Liver (tissue), 9 donors: ENCODE data around the gene RFNG. TPM values are rescaled to one million over a fixed set of nuclear protein-coding genes. Genes with fewer than 3 reads are reported as not detected.

ENCODE experiments used
- DNase-seq: peaks from one replicate; pipeline ENCODE4 v3.0.0-alpha.2; 2017; ENCODE audit warnings: low spot score
- H3K27ac ChIP-seq, 2 donors: one replicate each; pipeline ENCODE4 v1.7.0; 2013; ENCODE audit warnings: inconsistent platforms in 2 of 2, low read length in 2 of 2, control low read depth in 1 of 2, low read depth in 1 of 2, mild to moderate bottlenecking in 1 of 2
- H3K27me3 ChIP-seq, 4 donors: one replicate each; pipeline versions ENCODE4 v1.6.1 to v1.7.0; 2013; ENCODE audit warnings: low read length in 3 of 4, inconsistent platforms in 1 of 4, mild to moderate bottlenecking in 1 of 4, moderate library complexity in 1 of 4; ENCODE audit not compliant: control insufficient read depth in 4 of 4, insufficient read depth in 4 of 4
- H3K36me3 ChIP-seq, 4 donors: one replicate each; pipeline versions ENCODE4 v1.6.1 to v1.7.0; 2013; ENCODE audit warnings: low read length in 3 of 4, mild to moderate bottlenecking in 3 of 4, low read depth in 1 of 4, moderate library complexity in 1 of 4; ENCODE audit not compliant: control insufficient read depth in 4 of 4, insufficient read depth in 3 of 4
- H3K4me1 ChIP-seq, 4 donors: one replicate each; pipeline versions ENCODE4 v1.6.1 to v1.7.0; 2013; ENCODE audit warnings: low read length in 3 of 4, mild to moderate bottlenecking in 3 of 4, moderate library complexity in 1 of 4; ENCODE audit not compliant: control insufficient read depth in 4 of 4, insufficient read depth in 4 of 4
- H3K4me3 ChIP-seq, 3 donors: one replicate each; pipeline versions ENCODE4 v1.6.1 to v1.7.0; 2013; ENCODE audit warnings: low read length in 3 of 3, control low read depth in 1 of 3, low read depth in 1 of 3, mild to moderate bottlenecking in 1 of 3
- H3K9ac ChIP-seq, 2 donors: one replicate each; pipeline ENCODE4 v1.7.0; 2013; ENCODE audit warnings: low read length in 2 of 2, mild to moderate bottlenecking in 2 of 2, moderate library complexity in 2 of 2, control low read depth in 1 of 2, low read depth in 1 of 2
- H3K9me3 ChIP-seq, 4 donors: one replicate each; pipeline versions ENCODE4 v1.6.1 to v1.7.0; 2013; ENCODE audit warnings: low read length in 3 of 4; ENCODE audit not compliant: control insufficient read depth in 4 of 4
- EGR1 ChIP-seq, 2 donors: IDR thresholded peaks; 2 replicates each; pipeline ENCODE4 v1.6.1; 2016 to 2018; ENCODE audit warnings: antibody characterized with exemption in 2 of 2, low read depth in 2 of 2
- FOXA1 ChIP-seq: IDR thresholded peaks from 2 replicates; pipeline ENCODE4 v1.6.1; 2016; ENCODE audit warnings: antibody characterized with exemption
- FOXA2 ChIP-seq: IDR thresholded peaks from 2 replicates; pipeline ENCODE4 v1.6.1; 2016; ENCODE audit warnings: antibody characterized with exemption
- GABPA ChIP-seq, 2 donors: IDR thresholded peaks in 1 of 2; conservative IDR thresholded peaks in 1 of 2; 2 replicates each; pipeline ENCODE4 v1.6.1; 2016; ENCODE audit warnings: antibody characterized with exemption in 2 of 2, mild to moderate bottlenecking in 1 of 2, moderate library complexity in 1 of 2
- HNF4A ChIP-seq, 2 donors: conservative IDR thresholded peaks; 2 replicates each; pipeline ENCODE4 v1.6.1; 2016; ENCODE audit warnings: antibody characterized with exemption in 2 of 2, mild to moderate bottlenecking in 2 of 2
- HNF4G ChIP-seq: IDR thresholded peaks from 2 replicates; pipeline ENCODE4 v1.6.1; 2016; ENCODE audit warnings: antibody characterized with exemption
- JUND ChIP-seq, 2 donors: IDR thresholded peaks; 2 replicates each; pipeline ENCODE4 v1.6.1; 2016; ENCODE audit warnings: antibody characterized with exemption in 2 of 2
- NR2F2 ChIP-seq: IDR thresholded peaks from 2 replicates; pipeline ENCODE4 v1.6.1; 2016; ENCODE audit warnings: antibody characterized with exemption
- RAD21 ChIP-seq, 2 donors: IDR thresholded peaks; 2 replicates each; pipeline ENCODE4 v1.6.1; 2016; ENCODE audit warnings: antibody characterized with exemption in 2 of 2, mild to moderate bottlenecking in 2 of 2
- RXRA ChIP-seq, 2 donors: IDR thresholded peaks; 2 replicates each; pipeline ENCODE4 v1.6.1; 2017 to 2018; ENCODE audit warnings: antibody characterized with exemption in 2 of 2, mild to moderate bottlenecking in 1 of 2
- SP1 ChIP-seq: IDR thresholded peaks from 2 replicates; pipeline ENCODE4 v1.6.1; 2018; ENCODE audit warnings: antibody characterized with exemption, mild to moderate bottlenecking
- TAF1 ChIP-seq: conservative IDR thresholded peaks from 2 replicates; pipeline ENCODE4 v1.6.1; 2016; ENCODE audit warnings: antibody characterized with exemption, mild to moderate bottlenecking
- YY1 ChIP-seq: IDR thresholded peaks from 2 replicates; pipeline ENCODE4 v1.6.1; 2016; ENCODE audit warnings: antibody characterized with exemption, mild to moderate bottlenecking
- WGBS: extraction: QIAGEN DNeasy Blood & Tissue Kit; methylation state at CpG from one replicate; pipeline ENCODE4 v1.1.7; 2013; 5-methylcytosine and 5-hydroxymethylcytosine counted together
- polyA plus RNA-seq, 2 donors: library from polyadenylated mRNA; stranded (reverse) in 1 of 2; unstranded in 1 of 2; fragments of 200-250 nt in 1 of 2; fragments of >200 nt in 1 of 2; fragmentation: Nextera tagmentation in 1 of 2; extraction: Ambion mirVana in 1 of 2; gene quantifications; one replicate each; pipeline versions ENCODE4 v1.2.1 to v1.2.3, GENCODE V29; 2013 to 2015
- total RNA-seq, 2 donors: library from RNA; depleted of rRNA; stranded (reverse); fragments of >200 nt; gene quantifications; one replicate each; pipeline ENCODE4 v1.2.3, GENCODE V29; 2014
- TF ChIP-seq, protein P1 (sequence below): IDR thresholded peaks from 2 replicates; pipeline ENCODE4 v1.6.1; 2016; ENCODE audit warnings: antibody characterized with exemption
- TF ChIP-seq, protein P2 (sequence below): fragments of 150-350 bp; IDR thresholded peaks from 2 replicates; pipeline ENCODE4 v1.5.1; 2017; ENCODE audit warnings: improper control_type of control experiment, low read depth, low read length; ENCODE audit not compliant: missing input control
- TF ChIP-seq, protein P3 (sequence below): IDR thresholded peaks from 2 replicates; pipeline ENCODE4 v1.6.1; 2016; ENCODE audit warnings: antibody characterized with exemption, mild to moderate bottlenecking
- TF ChIP-seq, protein P4 (sequence below): IDR thresholded peaks from 2 replicates; pipeline ENCODE4 v1.6.1; 2016; ENCODE audit warnings: antibody characterized with exemption
- TF ChIP-seq, protein P5 (sequence below): IDR thresholded peaks from 2 replicates; pipeline ENCODE4 v1.6.1; 2016; ENCODE audit warnings: antibody characterized with exemption
- donor health status: healthy.
- donor health status: healthy.
- donor health status: healthy.
- donor health status: healthy.
- donor health status: healthy.

The RFNG gene
- total and polyA plus RNA-seq, 4 donors, result 15.0 to 36.0 (median 23.4) TPM

DNA sequence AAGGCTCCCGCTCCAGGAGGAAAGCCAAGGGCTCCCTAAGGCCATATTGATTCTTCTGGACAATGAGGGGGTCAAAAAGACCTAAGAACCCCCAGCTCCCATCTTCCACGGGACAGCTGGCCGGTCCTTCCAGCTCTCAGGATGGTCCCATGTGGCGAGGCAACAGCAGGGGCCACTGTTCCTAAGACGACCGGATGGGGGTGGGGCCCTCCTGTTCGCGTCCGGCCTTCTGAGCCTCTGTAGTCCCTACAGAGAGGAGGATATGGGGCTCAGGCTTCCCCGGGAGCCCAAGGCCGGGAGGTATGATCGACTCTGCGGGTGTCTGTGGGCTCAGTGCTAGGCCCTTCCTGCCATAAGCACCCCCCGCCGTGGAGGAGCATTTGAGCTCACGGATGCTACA lies 8.1 kb downstream of the RFNG start:
- peaks cover 0 to 8% (median 1%) of the 10 kb centered on the region in 4 donors for H3K36me3 ChIP-seq
- H3K4me1 ChIP-seq, result peaks cover 8 to 57% (median 38%) of the 10 kb centered on the region in 4 donors
- DNase-seq, result no peak
- H3K9me3 ChIP-seq, result no peaks in the 10 kb centered on the region
- no peak overlapping the region for H3K27ac ChIP-seq
- TF ChIP-seq, protein P1, sequence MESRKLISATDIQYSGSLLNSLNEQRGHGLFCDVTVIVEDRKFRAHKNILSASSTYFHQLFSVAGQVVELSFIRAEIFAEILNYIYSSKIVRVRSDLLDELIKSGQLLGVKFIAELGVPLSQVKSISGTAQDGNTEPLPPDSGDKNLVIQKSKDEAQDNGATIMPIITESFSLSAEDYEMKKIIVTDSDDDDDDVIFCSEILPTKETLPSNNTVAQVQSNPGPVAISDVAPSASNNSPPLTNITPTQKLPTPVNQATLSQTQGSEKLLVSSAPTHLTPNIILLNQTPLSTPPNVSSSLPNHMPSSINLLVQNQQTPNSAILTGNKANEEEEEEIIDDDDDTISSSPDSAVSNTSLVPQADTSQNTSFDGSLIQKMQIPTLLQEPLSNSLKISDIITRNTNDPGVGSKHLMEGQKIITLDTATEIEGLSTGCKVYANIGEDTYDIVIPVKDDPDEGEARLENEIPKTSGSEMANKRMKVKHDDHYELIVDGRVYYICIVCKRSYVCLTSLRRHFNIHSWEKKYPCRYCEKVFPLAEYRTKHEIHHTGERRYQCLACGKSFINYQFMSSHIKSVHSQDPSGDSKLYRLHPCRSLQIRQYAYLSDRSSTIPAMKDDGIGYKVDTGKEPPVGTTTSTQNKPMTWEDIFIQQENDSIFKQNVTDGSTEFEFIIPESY, result no peak
- TF ChIP-seq, protein P2, sequence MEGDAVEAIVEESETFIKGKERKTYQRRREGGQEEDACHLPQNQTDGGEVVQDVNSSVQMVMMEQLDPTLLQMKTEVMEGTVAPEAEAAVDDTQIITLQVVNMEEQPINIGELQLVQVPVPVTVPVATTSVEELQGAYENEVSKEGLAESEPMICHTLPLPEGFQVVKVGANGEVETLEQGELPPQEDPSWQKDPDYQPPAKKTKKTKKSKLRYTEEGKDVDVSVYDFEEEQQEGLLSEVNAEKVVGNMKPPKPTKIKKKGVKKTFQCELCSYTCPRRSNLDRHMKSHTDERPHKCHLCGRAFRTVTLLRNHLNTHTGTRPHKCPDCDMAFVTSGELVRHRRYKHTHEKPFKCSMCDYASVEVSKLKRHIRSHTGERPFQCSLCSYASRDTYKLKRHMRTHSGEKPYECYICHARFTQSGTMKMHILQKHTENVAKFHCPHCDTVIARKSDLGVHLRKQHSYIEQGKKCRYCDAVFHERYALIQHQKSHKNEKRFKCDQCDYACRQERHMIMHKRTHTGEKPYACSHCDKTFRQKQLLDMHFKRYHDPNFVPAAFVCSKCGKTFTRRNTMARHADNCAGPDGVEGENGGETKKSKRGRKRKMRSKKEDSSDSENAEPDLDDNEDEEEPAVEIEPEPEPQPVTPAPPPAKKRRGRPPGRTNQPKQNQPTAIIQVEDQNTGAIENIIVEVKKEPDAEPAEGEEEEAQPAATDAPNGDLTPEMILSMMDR, result no peak
- TF ChIP-seq SP1 (no peak), HNF4G (no peak), EGR1 (IDR thresholded peaks at IDR 0.05; ENCODE audit: low read depth in 2 of 2) (no peak), NR2F2 (no peak), GABPA (IDR thresholded peaks at IDR 0.05 in 1 of 2, conservative IDR thresholded peaks at IDR 0.05 in 1 of 2) (no peak), TAF1 (no peak), JUND (IDR thresholded peaks at IDR 0.05) (no peak), RXRA (IDR thresholded peaks at IDR 0.05) (no peak), RAD21 (IDR thresholded peaks at IDR 0.05) (no peak), FOXA2 (no peak), FOXA1 (no peak), HNF4A (conservative IDR thresholded peaks at IDR 0.05) (no peak), YY1 (no peak)
- TF ChIP-seq, protein P3, sequence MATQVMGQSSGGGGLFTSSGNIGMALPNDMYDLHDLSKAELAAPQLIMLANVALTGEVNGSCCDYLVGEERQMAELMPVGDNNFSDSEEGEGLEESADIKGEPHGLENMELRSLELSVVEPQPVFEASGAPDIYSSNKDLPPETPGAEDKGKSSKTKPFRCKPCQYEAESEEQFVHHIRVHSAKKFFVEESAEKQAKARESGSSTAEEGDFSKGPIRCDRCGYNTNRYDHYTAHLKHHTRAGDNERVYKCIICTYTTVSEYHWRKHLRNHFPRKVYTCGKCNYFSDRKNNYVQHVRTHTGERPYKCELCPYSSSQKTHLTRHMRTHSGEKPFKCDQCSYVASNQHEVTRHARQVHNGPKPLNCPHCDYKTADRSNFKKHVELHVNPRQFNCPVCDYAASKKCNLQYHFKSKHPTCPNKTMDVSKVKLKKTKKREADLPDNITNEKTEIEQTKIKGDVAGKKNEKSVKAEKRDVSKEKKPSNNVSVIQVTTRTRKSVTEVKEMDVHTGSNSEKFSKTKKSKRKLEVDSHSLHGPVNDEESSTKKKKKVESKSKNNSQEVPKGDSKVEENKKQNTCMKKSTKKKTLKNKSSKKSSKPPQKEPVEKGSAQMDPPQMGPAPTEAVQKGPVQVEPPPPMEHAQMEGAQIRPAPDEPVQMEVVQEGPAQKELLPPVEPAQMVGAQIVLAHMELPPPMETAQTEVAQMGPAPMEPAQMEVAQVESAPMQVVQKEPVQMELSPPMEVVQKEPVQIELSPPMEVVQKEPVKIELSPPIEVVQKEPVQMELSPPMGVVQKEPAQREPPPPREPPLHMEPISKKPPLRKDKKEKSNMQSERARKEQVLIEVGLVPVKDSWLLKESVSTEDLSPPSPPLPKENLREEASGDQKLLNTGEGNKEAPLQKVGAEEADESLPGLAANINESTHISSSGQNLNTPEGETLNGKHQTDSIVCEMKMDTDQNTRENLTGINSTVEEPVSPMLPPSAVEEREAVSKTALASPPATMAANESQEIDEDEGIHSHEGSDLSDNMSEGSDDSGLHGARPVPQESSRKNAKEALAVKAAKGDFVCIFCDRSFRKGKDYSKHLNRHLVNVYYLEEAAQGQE, result no peak
- TF ChIP-seq, protein P4, sequence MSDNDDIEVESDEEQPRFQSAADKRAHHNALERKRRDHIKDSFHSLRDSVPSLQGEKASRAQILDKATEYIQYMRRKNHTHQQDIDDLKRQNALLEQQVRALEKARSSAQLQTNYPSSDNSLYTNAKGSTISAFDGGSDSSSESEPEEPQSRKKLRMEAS, result no peak
- TF ChIP-seq, protein P5, sequence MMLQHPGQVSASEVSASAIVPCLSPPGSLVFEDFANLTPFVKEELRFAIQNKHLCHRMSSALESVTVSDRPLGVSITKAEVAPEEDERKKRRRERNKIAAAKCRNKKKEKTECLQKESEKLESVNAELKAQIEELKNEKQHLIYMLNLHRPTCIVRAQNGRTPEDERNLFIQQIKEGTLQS, result no peak
- no peaks in the 10 kb centered on the region for H3K27me3 ChIP-seq
- WGBS, result 83% methylated on average over 16 of the region's 16 CpGs
- H3K4me3 ChIP-seq, result no peak overlapping the region
- no peak overlapping the region for H3K9ac ChIP-seq
